B cell (primary cell): Measurements from ENCODE around the gene SMARCD3. TPM values are rescaled to one million over a fixed set of nuclear protein-coding genes. Genes with fewer than 3 reads are reported as not detected.
A peak's percentile ranks its signal among the peaks of the same experiment; 100 is the strongest.

ENCODE experiments used
- ATAC-seq: fragments of 200-7000 bp; cut with Tn5 transposase; one replicate; pipeline ENCODE4 v1.10.0; 2021; ENCODE audit warnings: low read depth, mild to moderate bottlenecking, moderate number of reproducible peaks, moderate library complexity
- CTCF ChIA-PET: fragments of 350-600 bp; sonication (Branson Sonifier 250); formaldehyde crosslinking; loops from one replicate; lab custom pipeline; 2021; ENCODE audit warnings: antibody characterized with exemption, inconsistent platforms; lab: Charles Lee
- POLR2A ChIA-PET: fragments of 350-600 bp; sonication (Branson Sonifier 250); formaldehyde crosslinking; loops from one replicate; lab custom pipeline; 2021; ENCODE audit warnings: antibody characterized with exemption; lab: Charles Lee
- DNase-seq: peaks from one replicate; pipeline ENCODE4 v3.0.0; 2013
- H2AFZ ChIP-seq: 2 replicates; pipeline ENCODE4 v1.6.1; 2012; ENCODE audit warnings: mild to moderate bottlenecking, low read depth, low read length; ENCODE audit not compliant: insufficient read depth, poor library complexity, severe bottlenecking
- H3K27ac ChIP-seq, 2 donors: 1 replicate in 1 of 2; 2 replicates in 1 of 2; pipeline ENCODE4 v1.5.1; 2012 to 2013; ENCODE audit warnings: low read length in 2 of 2, mild to moderate bottlenecking in 2 of 2, moderate library complexity in 1 of 2
- H3K27me3 ChIP-seq, 4 experiments: fragments of 200-600 bp in 1 of 4; sonication (generic) in 1 of 4; replicated peaks in 1 of 4; 1 replicate in 2 of 4; 2 replicates in 2 of 4; pipeline versions ENCODE4 v1.6.1 to v1.7.0; 2013 to 2016; ENCODE audit warnings: low read length in 3 of 4, mild to moderate bottlenecking in 2 of 4, mixed read lengths in 1 of 4, moderate library complexity in 1 of 4; ENCODE audit not compliant: insufficient read depth in 4 of 4, control insufficient read depth in 3 of 4; ENCODE audit errors: control extremely low read depth in 1 of 4
- H3K36me3 ChIP-seq, 2 experiments: replicated peaks in 1 of 2; 1 replicate in 1 of 2; 2 replicates in 1 of 2; pipeline versions ENCODE4 v1.6.1 to v1.7.1; 2013; ENCODE audit warnings: low read length in 1 of 2; ENCODE audit not compliant: insufficient read depth in 2 of 2, control insufficient read depth in 1 of 2; ENCODE audit errors: control extremely low read depth in 1 of 2, extremely low read depth in 1 of 2
- H3K4me1 ChIP-seq, 2 donors: fragments of 200-600 bp in 1 of 2; sonication (generic) in 1 of 2; 1 replicate in 1 of 2; 2 replicates in 1 of 2; pipeline versions ENCODE4 v1.5.1 to v1.6.1; 2013 to 2017; ENCODE audit warnings: low read length in 2 of 2; ENCODE audit not compliant: control insufficient read depth in 2 of 2, insufficient read depth in 2 of 2
- H3K4me2 ChIP-seq: replicated peaks from 2 replicates; pipeline ENCODE3; 2012; ENCODE audit warnings: mild to moderate bottlenecking, low read depth, low read length; ENCODE audit not compliant: poor library complexity, severe bottlenecking
- H3K4me3 ChIP-seq, 5 experiments: fragments of 200-600 bp in 1 of 5; sonication (generic) in 1 of 5; 1 replicate in 3 of 5; 2 replicates in 2 of 5; pipeline versions ENCODE4 v1.5.1 to v1.7.0; 2011 to 2016; ENCODE audit warnings: low read length in 4 of 5, mild to moderate bottlenecking in 4 of 5, low read depth in 2 of 5, control low read depth in 1 of 5, moderate library complexity in 1 of 5; ENCODE audit not compliant: insufficient read depth in 1 of 5; ENCODE audit errors: control extremely low read depth in 1 of 5, extremely low read depth in 1 of 5
- H3K79me2 ChIP-seq: fragments of 200-600 bp; sonication (generic); one replicate; pipeline ENCODE4 v1.6.0; 2016; ENCODE audit warnings: low read length; ENCODE audit not compliant: control insufficient read depth, insufficient read depth
- H3K9ac ChIP-seq: fragments of 200-600 bp; sonication (generic); 2 replicates; pipeline ENCODE4 v1.6.1; 2017; ENCODE audit warnings: mild to moderate bottlenecking, low read length, moderate library complexity
- H3K9me3 ChIP-seq, 3 donors: one replicate each; pipeline versions ENCODE4 v1.6.1 to v1.7.1; 2013; ENCODE audit warnings: low read length in 2 of 3; ENCODE audit not compliant: control insufficient read depth in 2 of 3, insufficient read depth in 1 of 3; ENCODE audit errors: control extremely low read depth in 1 of 3
- H4K20me1 ChIP-seq: 2 replicates; pipeline ENCODE4 v1.6.0; 2012; ENCODE audit warnings: mild to moderate bottlenecking, low read length; ENCODE audit not compliant: insufficient read depth, control insufficient read depth, poor library complexity, severe bottlenecking
- H3K27ac Mint-ChIP-seq: one replicate; pipeline ENCODE4 v1.8.0; 2021; ENCODE audit warnings: mixed read lengths
- H3K27me3 Mint-ChIP-seq: one replicate; pipeline ENCODE4 v1.8.0; 2021; ENCODE audit warnings: mixed read lengths
- H3K4me1 Mint-ChIP-seq: one replicate; pipeline ENCODE4 v1.8.0; 2021; ENCODE audit warnings: mixed read lengths
- H3K4me3 Mint-ChIP-seq: one replicate; pipeline ENCODE4 v1.8.0; 2021; ENCODE audit warnings: mixed read lengths
- H3K9me3 Mint-ChIP-seq: one replicate; pipeline ENCODE4 v1.8.0; 2022; ENCODE audit warnings: mixed read lengths; ENCODE audit not compliant: insufficient read depth
- CTCF ChIP-seq: fragments of 200-600 bp; IDR thresholded peaks from one replicate; pipeline ENCODE4 v1.8.0; 2022; ENCODE audit warnings: antibody characterized with exemption, mild to moderate bottlenecking
- EZH2 ChIP-seq: IDR thresholded peaks from 2 replicates; pipeline ENCODE4 v1.6.1; 2012; ENCODE audit warnings: borderline replicate concordance, low read depth, mild to moderate bottlenecking, moderate library complexity, low read length; ENCODE audit not compliant: insufficient read depth, poor library complexity, severe bottlenecking
- WGBS: methylation state at CpG from one replicate; pipeline ENCODE4 v1.1.5; 2013; ENCODE audit warnings: missing lambda C conversion rate; ENCODE audit not compliant: insufficient coverage; 5-methylcytosine and 5-hydroxymethylcytosine counted together
- intact Hi-C: fragments of 100-400 bp; cut with micrococcal nuclease; formaldehyde crosslinking; loops from one replicate; pipeline ENCODE4 v1.10.0; 2022
- polyA minus RNA-seq: library from RNA; depleted of rRNA, polyadenylated mRNA; stranded (reverse); fragments of >200 nt; gene quantifications from 2 replicates; pipeline ENCODE4 v1.2.3, GENCODE V29; 2012
- polyA plus RNA-seq: library from polyadenylated mRNA; depleted of rRNA; stranded (reverse); fragments of >200 nt; gene quantifications from 2 replicates; pipeline ENCODE4 v1.2.3, GENCODE V29; 2012
- total RNA-seq, 2 donors: library from RNA; stranded (reverse); fragments of 120-200 nt in 1 of 2; gene quantifications; 1 replicate in 1 of 2; 2 replicates in 1 of 2; pipeline versions ENCODE4 v1.2.3 to v1.2.4, GENCODE V29; 2013 to 2022

SMARCD3 gene
- 0.29 TPM in 1 of 2 replicates, not detected in the other for total RNA-seq
- total RNA-seq (2013) = 3.5 TPM
- 1.0 and 1.4 TPM in 2 replicates for polyA plus RNA-seq
- 0.26 and 1.9 TPM in 2 replicates for polyA minus RNA-seq

- ChIA-PET POLR2A (interaction anchor here (0.5 to 0.7 kb wide), 3 partner anchors 164 to 1479 kb away, joined by 3 to 6 read pairs (median 5); no protein-coding TSS in a partner anchor), CTCF (interaction anchor here (0.7 kb wide), 1 partner anchor 84 kb away, joined by 3 read pairs; no protein-coding TSS in a partner anchor)
- Histone ChIP-seq H3K36me3 (no peaks in the 10 kb centered on the region), H3K27ac (no peak within 1 kb of the TSS), H3K4me1 (peaks cover 45 to 53% of the 10 kb centered on the region in 2 donors), H3K27me3 (peaks cover 0 to 79% (median 30%) of the 10 kb centered on the region in 4 experiments), H3K9ac (peak within 1 kb of the TSS; percentile 61), H3K9me3 (peaks cover 0 to 19% (median 0%) of the 10 kb centered on the region in 3 donors), H3K79me2 (no peaks in the 10 kb centered on the region), H2AFZ (peak within 1 kb of the TSS; percentile 82), H3K4me2 (peak within 1 kb of the TSS; percentile 98), H4K20me1 (no peaks in the 10 kb centered on the region), H3K4me3 (peak within 1 kb of the TSS in 4 of 5 experiments; percentile 45 to 69 (median 54))
- ATAC-seq = peak; percentile 23
- WGBS = 1% methylated on average over 66 of the region's 71 CpGs
- H3K9me3 Mint-ChIP-seq = no peaks in the 10 kb centered on the region
- DNase-seq = peak; percentile 72
- TF ChIP-seq CTCF (no peak), EZH2 (no peak)
- peaks cover 32% of the 10 kb centered on the region for H3K27me3 Mint-ChIP-seq
- H3K27ac Mint-ChIP-seq = peak within 1 kb of the TSS; percentile 74
- intact Hi-C loops = loop anchor here (2.0 to 5.0 kb wide), 3 partner anchors 54 to 384 kb away; partner anchors contain the start of gene NUB1
- peak within 1 kb of the TSS; percentile 86 for H3K4me3 Mint-ChIP-seq
- peaks cover 53% of the 10 kb centered on the region for H3K4me1 Mint-ChIP-seq
These were observed at the start of gene SMARCD3 for GRCh38 chr7:151248346-151249033. Gene SMARCD3, minus strand, starts transcription at chr7:151248694. Its CDS starts 132 bp downstream, at chr7:151248562.
